HepG2 (cell line): ENCODE results near the gene PYGO2. TPM values are rescaled to one million over a fixed set of nuclear protein-coding genes. Genes with fewer than 3 reads are reported as not detected.

Source experiments
- ATAC-seq: fragments of 200-7000 bp; cut with Tn5 transposase; 3 replicates; pipeline ENCODE4 v1.9.1; 2020; ENCODE audit warnings: mild to moderate bottlenecking, moderate library complexity
- BruUV-seq: library from RNA; stranded (reverse); fragments of 400-500 nt; replicated peaks from 2 replicates; lab custom pipeline; 2021; lab: Mats Ljungman, UMichigan
- CTCF ChIA-PET: fragments of 300-600 bp; formaldehyde crosslinking; extraction: SDS; loops from one replicate; lab custom pipeline; 2021; ENCODE audit warnings: low total read pairs, inconsistent platforms, low intra/inter-chr PET ratio; lab: Yijun Ruan, JAX
- POLR2A ChIA-PET: fragments of 350-600 bp; sonication (Branson Sonifier 250); formaldehyde crosslinking; loops from one replicate; lab custom pipeline; 2020; ENCODE audit warnings: antibody characterized with exemption, inconsistent platforms; lab: Yijun Ruan, JAX
- DNase-seq: peaks from one replicate; pipeline ENCODE4 v3.0.0-alpha.2; 2015; ENCODE audit warnings: low spot score
- FAIRE-seq: peaks from 3 replicates; lab custom pipeline; 2011; peaks lifted over from hg19 to GRCh38; lab: Jason Lieb, UNC
- H2AFZ ChIP-seq: one replicate; pipeline ENCODE4 v1.6.1; 2011; ENCODE audit warnings: low read length, inconsistent platforms
- H3K27ac ChIP-seq: fragments of 300-600 bp; 3 replicates; pipeline ENCODE4 v1.8.0; 2011; ENCODE audit warnings: mixed run types, mild to moderate bottlenecking, mixed read lengths, low read length, inconsistent platforms; ENCODE audit not compliant: insufficient read depth; ENCODE audit errors: extremely low read length
- H3K27me3 ChIP-seq, 2 experiments: fragments of 200-600 bp in 1 of 2; 2 replicates in 1 of 2; 3 replicates in 1 of 2; pipeline versions ENCODE4 v1.6.0 to v1.8.0; 2011; ENCODE audit warnings: low read length in 2 of 2, mild to moderate bottlenecking in 2 of 2, moderate library complexity in 2 of 2, inconsistent platforms in 1 of 2; ENCODE audit not compliant: insufficient read depth in 2 of 2, control insufficient read depth in 1 of 2
- H3K36me3 ChIP-seq, 2 experiments: fragments of 200-600 bp in 1 of 2; replicated peaks in 1 of 2; 2 replicates in 1 of 2; 3 replicates in 1 of 2; pipeline versions ENCODE4 v1.5.1 to v1.8.0; 2011; ENCODE audit warnings: low read length in 2 of 2, inconsistent platforms in 1 of 2; ENCODE audit not compliant: insufficient read depth in 2 of 2, control insufficient read depth in 1 of 2
- H3K4me1 ChIP-seq: 2 replicates; pipeline ENCODE4 v1.5.1; 2012; ENCODE audit warnings: low read length, inconsistent platforms; ENCODE audit not compliant: insufficient read depth
- H3K4me2 ChIP-seq: 2 replicates; pipeline ENCODE4 v1.6.0; 2011; ENCODE audit warnings: low read depth, low read length, inconsistent platforms
- H3K4me3 ChIP-seq, 3 experiments: fragments of 200-600 bp in 1 of 3; sonication (generic), shearing (Covaris generic) in 1 of 3; replicated peaks in 1 of 3; 2 replicates each; pipeline ENCODE4 v1.5.1; 2011 to 2016; ENCODE audit warnings: low read length in 3 of 3, inconsistent platforms in 2 of 3, low read depth in 2 of 3, mild to moderate bottlenecking in 2 of 3, control low read depth in 1 of 3, mixed read lengths in 1 of 3; ENCODE audit not compliant: insufficient read depth in 1 of 3
- H3K79me2 ChIP-seq: one replicate; pipeline ENCODE4 v1.6.1; 2011; ENCODE audit warnings: low read length, inconsistent platforms; ENCODE audit not compliant: insufficient read depth
- H3K9ac ChIP-seq: 2 replicates; pipeline ENCODE4 v1.6.0; 2011; ENCODE audit warnings: mild to moderate bottlenecking, low read depth, low read length, inconsistent platforms; ENCODE audit not compliant: insufficient read depth
- H3K9me3 ChIP-seq: 2 replicates; pipeline ENCODE4 v1.5.1; 2012; ENCODE audit warnings: mild to moderate bottlenecking, low read length
- H4K20me1 ChIP-seq: 2 replicates; pipeline ENCODE4 v1.6.0; 2011; ENCODE audit warnings: inconsistent platforms, mild to moderate bottlenecking, low read length, moderate library complexity; ENCODE audit not compliant: insufficient read depth
- DNMT1 ChIP-seq: sonication (generic); formaldehyde crosslinking; IDR thresholded peaks from 2 replicates; pipeline ENCODE4 v1.5.1; 2020; ENCODE audit warnings: mild to moderate bottlenecking, missing genetic modification reagents
- HIC2 ChIP-seq: sonication (generic); formaldehyde crosslinking; IDR thresholded peaks from 2 replicates; pipeline ENCODE4 v1.9.0; 2022; ENCODE audit warnings: low read depth, missing genetic modification reagents
- PCBP1 ChIP-seq: fragments of 200-400 bp; formaldehyde crosslinking; IDR thresholded peaks from 2 replicates; pipeline ENCODE4 v1.6.1; 2017; ENCODE audit warnings: mild to moderate bottlenecking, low read depth, low read length, borderline replicate concordance
- RBFOX2 ChIP-seq: fragments of 200-400 bp; formaldehyde crosslinking; IDR thresholded peaks from 2 replicates; pipeline ENCODE4 v1.6.1; 2017; ENCODE audit warnings: low read depth, mild to moderate bottlenecking, low read length
- RFX3 ChIP-seq: IDR thresholded peaks from 2 replicates; pipeline ENCODE4 v1.6.1; 2016; ENCODE audit warnings: missing biosample characterization, missing genetic modification reagents
- SMC3 ChIP-seq: IDR thresholded peaks from 2 replicates; pipeline ENCODE4 v1.6.1; 2011; ENCODE audit warnings: low read length, improper control_type of control experiment
- TCF7L2 ChIP-seq: IDR thresholded peaks from 2 replicates; pipeline ENCODE4 v1.6.1; 2011; ENCODE audit warnings: mild to moderate bottlenecking, low read depth, low read length, moderate library complexity
- TP53 ChIP-seq: sonication (generic); formaldehyde crosslinking; conservative IDR thresholded peaks from 2 replicates; pipeline ENCODE4 v1.4.0; 2020; ENCODE audit warnings: missing genetic modification reagents
- ZNF143 ChIP-seq: sonication (generic); formaldehyde crosslinking; IDR thresholded peaks from 2 replicates; pipeline ENCODE4 v1.4.0; 2020; ENCODE audit warnings: missing genetic modification reagents
- ZNF335 ChIP-seq: sonication (generic); formaldehyde crosslinking; IDR thresholded peaks from 2 replicates; pipeline ENCODE4 v1.4.0; 2020; ENCODE audit warnings: missing genetic modification reagents
- ZNF761 ChIP-seq: sonication (generic); formaldehyde crosslinking; conservative IDR thresholded peaks from 2 replicates; pipeline ENCODE4 v1.4.0; 2020; ENCODE audit warnings: mild to moderate bottlenecking, missing genetic modification reagents
- WGBS: methylation state at CpG from one replicate; pipeline ENCODE4 v1.1.6; 2017; ENCODE audit warnings: low lambda C conversion rate; 5-methylcytosine and 5-hydroxymethylcytosine counted together
- in situ Hi-C: cut with HindIII; loops from 2 replicates; pipeline ENCODE4 v1.10.0; 2017; ENCODE audit warnings: low pct_unique_long_range_greater_than_20kb; ENCODE audit not compliant: extremely low pct_ligation_motif_present
- intact Hi-C: fragments of 100-400 bp; cut with micrococcal nuclease; formaldehyde crosslinking; loops from one replicate; pipeline ENCODE4 v1.10.0; 2022; ENCODE audit not compliant: unreplicated experiment
- polyA plus RNA-seq, 8 experiments: library from polyadenylated mRNA; depleted of rRNA in 3 of 8; stranded (reverse) in 7 of 8; unstranded in 1 of 8; fragments of >200 nt; fragmentation: Illumina TruSeq in 4 of 8; extraction: Trizol in 4 of 8; gene quantifications; 2 replicates each; pipeline versions ENCODE4 v1.2.1 to v1.2.3, GENCODE V29; 2011 to 2016; ENCODE audit warnings: low read depth in 4 of 8, missing spikeins in 1 of 8, mixed read lengths in 1 of 8; ENCODE audit not compliant: insufficient read depth in 1 of 8
- total RNA-seq, 5 experiments: library from RNA; depleted of rRNA; stranded (reverse); fragments of >200 nt; fragmentation: Illumina TruSeq; extraction: Trizol; gene quantifications; 2 replicates each; pipeline ENCODE4 v1.2.3, GENCODE V29; 2016; ENCODE audit warnings: low read depth in 1 of 5
- TF ChIP-seq, protein P1 (sequence below): sonication (generic); formaldehyde crosslinking; IDR thresholded peaks from 2 replicates; pipeline ENCODE4 v1.4.0; 2020; ENCODE audit warnings: missing genetic modification reagents, borderline replicate concordance

PYGO2 gene
- total and polyA plus RNA-seq, 2 of the 13 experiments (the other 11 are each of a cell fraction or from before 2014, with no cell fraction given), result 20.3 to 21.8 TPM

DNA sequence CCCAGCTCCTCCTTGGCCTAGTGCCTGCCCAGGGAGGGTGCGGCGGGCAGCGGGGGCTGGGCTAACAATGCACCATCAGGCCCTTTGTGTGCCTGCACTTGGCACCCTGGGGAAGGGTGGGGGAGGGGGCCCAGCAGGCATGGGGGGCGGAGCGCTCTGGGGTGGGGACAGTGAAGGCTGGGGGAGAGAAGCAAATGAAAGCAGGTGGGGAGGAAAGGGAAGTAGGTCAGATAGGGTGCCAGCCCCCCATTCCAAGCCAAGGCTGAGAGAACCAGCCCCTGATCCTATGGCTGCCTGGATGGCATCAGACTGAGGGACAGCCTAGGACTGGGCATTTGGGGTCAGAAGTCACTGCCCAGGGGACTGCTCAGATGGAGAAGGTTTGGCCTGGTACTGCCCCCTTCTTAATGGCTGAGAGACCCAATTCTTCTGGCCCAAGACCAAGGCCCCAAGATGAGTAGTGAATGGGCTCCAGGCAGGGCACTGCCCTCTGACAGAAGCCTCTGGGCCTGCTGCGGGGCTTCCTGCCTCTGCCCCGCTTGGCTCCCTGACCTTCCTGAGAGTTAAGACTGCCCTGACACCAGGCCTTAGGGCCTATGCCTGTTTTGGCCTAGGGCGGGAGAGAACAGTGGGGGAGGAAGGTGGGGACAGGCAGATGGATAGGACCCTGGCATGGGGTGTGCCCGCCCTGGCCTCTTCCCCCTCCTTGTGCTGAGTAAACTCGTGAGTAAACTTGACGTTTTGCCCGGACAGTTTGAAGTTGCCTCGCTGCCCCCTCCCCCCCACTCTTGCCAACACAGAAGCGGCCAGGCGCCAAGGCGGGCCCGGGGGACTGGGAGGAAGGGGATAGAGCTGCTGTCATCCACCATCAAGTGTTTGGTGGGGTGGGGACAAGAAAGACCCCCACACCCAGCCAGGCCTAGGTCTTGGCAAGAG, 43.8 kb upstream of the PYGO2 start:
- intact Hi-C loops (no loop called here), in situ Hi-C loops (no loop called here)
- Histone ChIP-seq H3K4me3 (no peak overlapping the region), H3K9ac (peak overlapping the region; percentile 95; the same call in 1 of the 2 replicates), H2AFZ (no peak overlapping the region), H3K9me3 (no peaks in the 10 kb centered on the region), H3K79me2 (peaks cover 46% of the 10 kb centered on the region), H3K36me3 (peaks cover 1 to 3% of the 10 kb centered on the region in 2 experiments; a peak in 3 of 5 replicates), H3K27me3 (no peaks in the 10 kb centered on the region; a peak in 1 of 5 replicates), H3K27ac (peak overlapping the region; percentile 97), H4K20me1 (peaks cover 4% of the 10 kb centered on the region; the same call in 1 of the 2 replicates), H3K4me1 (peaks cover 64% of the 10 kb centered on the region), H3K4me2 (peak overlapping the region; percentile 89)
- ATAC-seq (no peak), DNase-seq (no peak), FAIRE-seq (no peak)
- no TSS peak for BruUV-seq
- CTCF ChIA-PET, result interaction anchor here (1.6 kb wide), 1 partner anchor 12 kb away, joined by 5 read pairs; no protein-coding TSS in a partner anchor
- POLR2A ChIA-PET, result interaction anchor here (1.5 to 5.9 kb wide), 3 partner anchors 9 to 17 kb away, joined by 4 to 90 read pairs (median 9); no protein-coding TSS in a partner anchor
- WGBS, result 83% methylated on average over 11 of the region's 17 CpGs
- TF ChIP-seq ZNF143 (CRISPR knock-in tag) (no peak), ZNF761 (CRISPR knock-in tag) (no peak), RBFOX2 (peak; percentile 28; the same call in 1 of the 2 replicates), TCF7L2 (no peak), RFX3 (no peak), ZNF335 (no peak), DNMT1 (CRISPR knock-in tag) (no peak), PCBP1 (no peak), TP53 (CRISPR knock-in tag) (no peak), HIC2 (CRISPR knock-in tag) (0 out of 2 replicates have a peak, but pooled peaks have one; percentile 19), SMC3 (no peak)
- TF ChIP-seq, protein P1, sequence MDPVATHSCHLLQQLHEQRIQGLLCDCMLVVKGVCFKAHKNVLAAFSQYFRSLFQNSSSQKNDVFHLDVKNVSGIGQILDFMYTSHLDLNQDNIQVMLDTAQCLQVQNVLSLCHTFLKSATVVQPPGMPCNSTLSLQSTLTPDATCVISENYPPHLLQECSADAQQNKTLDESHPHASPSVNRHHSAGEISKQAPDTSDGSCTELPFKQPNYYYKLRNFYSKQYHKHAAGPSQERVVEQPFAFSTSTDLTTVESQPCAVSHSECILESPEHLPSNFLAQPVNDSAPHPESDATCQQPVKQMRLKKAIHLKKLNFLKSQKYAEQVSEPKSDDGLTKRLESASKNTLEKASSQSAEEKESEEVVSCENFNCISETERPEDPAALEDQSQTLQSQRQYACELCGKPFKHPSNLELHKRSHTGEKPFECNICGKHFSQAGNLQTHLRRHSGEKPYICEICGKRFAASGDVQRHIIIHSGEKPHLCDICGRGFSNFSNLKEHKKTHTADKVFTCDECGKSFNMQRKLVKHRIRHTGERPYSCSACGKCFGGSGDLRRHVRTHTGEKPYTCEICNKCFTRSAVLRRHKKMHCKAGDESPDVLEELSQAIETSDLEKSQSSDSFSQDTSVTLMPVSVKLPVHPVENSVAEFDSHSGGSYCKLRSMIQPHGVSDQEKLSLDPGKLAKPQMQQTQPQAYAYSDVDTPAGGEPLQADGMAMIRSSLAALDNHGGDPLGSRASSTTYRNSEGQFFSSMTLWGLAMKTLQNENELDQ (CRISPR knock-in tag), result no peak
